ENCODE results near the gene JAK1.

DNA sequence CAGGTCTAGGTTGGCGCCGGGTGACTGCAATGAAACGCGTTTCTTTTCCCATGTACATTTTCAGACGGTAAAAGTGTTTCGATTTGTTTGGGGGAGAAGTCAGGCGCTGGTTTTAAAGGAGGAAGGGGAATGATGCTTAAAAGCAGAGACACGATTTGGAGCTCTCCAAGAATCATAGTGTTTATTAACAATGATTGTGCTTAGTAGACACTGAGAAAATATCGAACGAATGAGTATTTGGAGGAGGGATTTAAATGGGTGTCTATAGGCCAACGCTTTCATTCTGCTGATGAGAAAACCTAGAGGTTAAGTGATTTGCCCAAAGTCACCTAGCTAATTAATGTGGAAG, 36.9 kb upstream of the JAK1 start:
- no peak for TF ChIP-seq ZBTB7A (IDR thresholded peaks at IDR 0.05; ENCODE audit: low read depth)
- TF ChIP-seq FOXM1 (IDR thresholded peaks at IDR 0.05; ENCODE audit: borderline replicate concordance, low read depth), result no peak
- TF ChIP-seq TCF12 (IDR thresholded peaks at IDR 0.05; ENCODE audit: low read depth), result no peak
- TF ChIP-seq TAF1 (IDR thresholded peaks at IDR 0.05; ENCODE audit: low read depth), result no peak
- no peak for TF ChIP-seq YY1 (IDR thresholded peaks at IDR 0.05; ENCODE audit: low read depth)
- TF ChIP-seq, protein P1, sequence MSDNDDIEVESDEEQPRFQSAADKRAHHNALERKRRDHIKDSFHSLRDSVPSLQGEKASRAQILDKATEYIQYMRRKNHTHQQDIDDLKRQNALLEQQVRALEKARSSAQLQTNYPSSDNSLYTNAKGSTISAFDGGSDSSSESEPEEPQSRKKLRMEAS (IDR thresholded peaks at IDR 0.05), result no peak

Measured in Ishikawa (cell line).